ENCODE results near the gene C16orf90.
A peak's percentile ranks its signal among the peaks of the same experiment; 100 is the strongest.

Gene C16orf90

GRCh38 chr16:3519581-3519980 lies 24.3 kb upstream of the C16orf90 start:
- Histone ChIP-seq H3K36me3 (ENCODE audit: insufficient read depth) (no peaks in the 10 kb centered on the region), H3K4me1 (ENCODE audit: low read depth, poor library complexity, severe bottlenecking) (peaks cover 30% of the 10 kb centered on the region), H3K79me2 (ENCODE audit: insufficient read depth, low read depth) (no peaks in the 10 kb centered on the region), H4K20me1 (ENCODE audit: insufficient read depth) (no peaks in the 10 kb centered on the region), H3K4me3 (IDR thresholded peaks at IDR 0.05; ENCODE audit: insufficient read depth, low read depth, low read length) (no peak overlapping the region), H3K27ac (no peak overlapping the region), H3K4me2 (no peak overlapping the region), H3K9ac (no peak overlapping the region), H3K27me3 (ENCODE audit: insufficient read depth, low read depth) (no peaks in the 10 kb centered on the region), H2AFZ (ENCODE audit: low read depth) (no peak overlapping the region)
- no peak for TF ChIP-seq CTCF (conservative IDR thresholded peaks at IDR 0.05; ENCODE audit: low read depth, low read length)

GRCh38 chr16:3518986-3519348 lies 23.7 kb upstream of the C16orf90 start:
- H3K4me3 ChIP-seq (IDR thresholded peaks at IDR 0.05; ENCODE audit: insufficient read depth, low read depth, low read length) = no peak overlapping the region
- no peak overlapping the region for H3K9ac ChIP-seq
- H3K4me2 ChIP-seq = no peak overlapping the region
- no peaks in the 10 kb centered on the region for H3K36me3 ChIP-seq (ENCODE audit: insufficient read depth)
- no peaks in the 10 kb centered on the region for H3K27me3 ChIP-seq (ENCODE audit: insufficient read depth, low read depth)
- no peaks in the 10 kb centered on the region for H4K20me1 ChIP-seq (ENCODE audit: insufficient read depth)
- H3K4me1 ChIP-seq (ENCODE audit: low read depth, poor library complexity, severe bottlenecking) = peaks cover 36% of the 10 kb centered on the region
- no peak for TF ChIP-seq CTCF (conservative IDR thresholded peaks at IDR 0.05; ENCODE audit: low read depth, low read length)
- no peak overlapping the region for H3K27ac ChIP-seq
- no peaks in the 10 kb centered on the region for H3K79me2 ChIP-seq (ENCODE audit: insufficient read depth, low read depth)
- no peak overlapping the region for H2AFZ ChIP-seq (ENCODE audit: low read depth)

GRCh38 chr16:3518292-3518985 lies 23.1 kb upstream of the C16orf90 start:
- Histone ChIP-seq H3K79me2 (ENCODE audit: insufficient read depth, low read depth) (no peaks in the 10 kb centered on the region), H3K4me3 (IDR thresholded peaks at IDR 0.05; ENCODE audit: insufficient read depth, low read depth, low read length) (no peak overlapping the region), H2AFZ (ENCODE audit: low read depth) (no peak overlapping the region), H3K4me2 (no peak overlapping the region), H3K27me3 (ENCODE audit: insufficient read depth, low read depth) (no peaks in the 10 kb centered on the region), H4K20me1 (ENCODE audit: insufficient read depth) (no peaks in the 10 kb centered on the region), H3K9ac (no peak overlapping the region), H3K27ac (no peak overlapping the region), H3K36me3 (ENCODE audit: insufficient read depth) (no peaks in the 10 kb centered on the region), H3K4me1 (ENCODE audit: low read depth, poor library complexity, severe bottlenecking) (peaks cover 41% of the 10 kb centered on the region)
- no peak for TF ChIP-seq CTCF (conservative IDR thresholded peaks at IDR 0.05; ENCODE audit: low read depth, low read length)

GRCh38 chr16:3515897-3516296 lies 20.6 kb upstream of the C16orf90 start:
- Histone ChIP-seq H2AFZ (ENCODE audit: low read depth) (no peak overlapping the region), H4K20me1 (ENCODE audit: insufficient read depth) (no peaks in the 10 kb centered on the region), H3K4me2 (peak overlapping the region; percentile 75; the same call in 1 of the 2 replicates), H3K4me3 (IDR thresholded peaks at IDR 0.05; ENCODE audit: insufficient read depth, low read depth, low read length) (no peak overlapping the region), H3K27ac (peak overlapping the region; percentile 82; the same call in 1 of the 2 replicates), H3K79me2 (ENCODE audit: insufficient read depth, low read depth) (no peaks in the 10 kb centered on the region), H3K9ac (no peak overlapping the region), H3K4me1 (ENCODE audit: low read depth, poor library complexity, severe bottlenecking) (peaks cover 63% of the 10 kb centered on the region), H3K36me3 (ENCODE audit: insufficient read depth) (no peaks in the 10 kb centered on the region), H3K27me3 (ENCODE audit: insufficient read depth, low read depth) (no peaks in the 10 kb centered on the region)
- TF ChIP-seq CTCF (conservative IDR thresholded peaks at IDR 0.05; ENCODE audit: low read depth, low read length) = no peak

Measured in KMS-11 (cell line).